ENCODE measurements around the gene FAH. TPM values are rescaled to one million over a fixed set of nuclear protein-coding genes. Genes with fewer than 3 reads are reported as not detected.

The FAH gene
- total and polyA plus RNA-seq, 2 experiments from 2014 or later, result 16.3 to 20.3 TPM

DNA sequence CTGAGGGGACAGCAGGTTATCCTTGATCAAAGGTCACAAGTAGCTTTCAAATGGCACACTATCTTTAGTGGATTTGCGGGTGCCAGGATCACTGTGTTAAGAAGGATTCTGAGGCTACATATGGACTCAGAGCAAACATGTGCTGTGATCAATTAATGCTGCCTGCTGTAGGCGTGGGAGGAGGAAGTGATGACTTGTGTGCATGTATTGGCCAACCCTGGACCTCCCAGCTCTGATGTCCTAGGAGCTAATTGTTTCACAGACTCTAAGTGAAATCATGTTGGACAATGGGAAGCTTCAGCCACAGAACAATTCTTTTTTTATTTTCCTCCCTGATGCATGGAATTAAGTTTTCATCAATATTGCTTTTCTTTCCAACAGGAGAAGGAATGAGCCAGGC lies 24.4 kb downstream of the FAH start:
- no peaks in the 10 kb centered on the region; the same call in 2 of the 3 replicates for H3K9me3 Mint-ChIP-seq
- H3K79me2 ChIP-seq (replicated peaks; ENCODE audit: insufficient read depth), result no peaks in the 10 kb centered on the region
- no peak for ATAC-seq

More for the DNA sequence above, 24.4 kb downstream of the FAH start:
- Histone ChIP-seq H3K27ac (ENCODE audit: low read depth) (no peak overlapping the region), H3K4me2 (no peak overlapping the region), H3K4me1 (ENCODE audit: insufficient read depth) (no peaks in the 10 kb centered on the region), H4K20me1 (replicated peaks; ENCODE audit: insufficient read depth) (no peaks in the 10 kb centered on the region), H3K9me2 (ENCODE audit: insufficient read depth) (no peaks in the 10 kb centered on the region), H3F3A (replicated peaks; ENCODE audit: low read depth) (no peaks in the 10 kb centered on the region), H3K36me3 (ENCODE audit: insufficient read depth) (no peaks in the 10 kb centered on the region; the same call in 1 of the 2 replicates), H3K27me3 (ENCODE audit: insufficient read depth) (no peaks in the 10 kb centered on the region), H2AFZ (no peak overlapping the region), H3K4me3 (no peak overlapping the region)
- Mint-ChIP-seq H3K4me3 (no peak overlapping the region), H3K4me1 (no peaks in the 10 kb centered on the region; the same call in 2 of the 3 replicates), H3K27me3 (ENCODE audit: insufficient read depth, low read depth, poor library complexity) (peaks cover 3% of the 10 kb centered on the region), H3K27ac (no peak overlapping the region), H3K36me3 (ENCODE audit: low read depth) (peaks cover 24% of the 10 kb centered on the region)
- DNase-seq (ENCODE audit: low spot score), result no peak
- no peak for TF ChIP-seq STAT1 (IDR thresholded peaks at IDR 0.05; ENCODE audit: unreplicated experiment)
- TF ChIP-seq, protein P1, sequence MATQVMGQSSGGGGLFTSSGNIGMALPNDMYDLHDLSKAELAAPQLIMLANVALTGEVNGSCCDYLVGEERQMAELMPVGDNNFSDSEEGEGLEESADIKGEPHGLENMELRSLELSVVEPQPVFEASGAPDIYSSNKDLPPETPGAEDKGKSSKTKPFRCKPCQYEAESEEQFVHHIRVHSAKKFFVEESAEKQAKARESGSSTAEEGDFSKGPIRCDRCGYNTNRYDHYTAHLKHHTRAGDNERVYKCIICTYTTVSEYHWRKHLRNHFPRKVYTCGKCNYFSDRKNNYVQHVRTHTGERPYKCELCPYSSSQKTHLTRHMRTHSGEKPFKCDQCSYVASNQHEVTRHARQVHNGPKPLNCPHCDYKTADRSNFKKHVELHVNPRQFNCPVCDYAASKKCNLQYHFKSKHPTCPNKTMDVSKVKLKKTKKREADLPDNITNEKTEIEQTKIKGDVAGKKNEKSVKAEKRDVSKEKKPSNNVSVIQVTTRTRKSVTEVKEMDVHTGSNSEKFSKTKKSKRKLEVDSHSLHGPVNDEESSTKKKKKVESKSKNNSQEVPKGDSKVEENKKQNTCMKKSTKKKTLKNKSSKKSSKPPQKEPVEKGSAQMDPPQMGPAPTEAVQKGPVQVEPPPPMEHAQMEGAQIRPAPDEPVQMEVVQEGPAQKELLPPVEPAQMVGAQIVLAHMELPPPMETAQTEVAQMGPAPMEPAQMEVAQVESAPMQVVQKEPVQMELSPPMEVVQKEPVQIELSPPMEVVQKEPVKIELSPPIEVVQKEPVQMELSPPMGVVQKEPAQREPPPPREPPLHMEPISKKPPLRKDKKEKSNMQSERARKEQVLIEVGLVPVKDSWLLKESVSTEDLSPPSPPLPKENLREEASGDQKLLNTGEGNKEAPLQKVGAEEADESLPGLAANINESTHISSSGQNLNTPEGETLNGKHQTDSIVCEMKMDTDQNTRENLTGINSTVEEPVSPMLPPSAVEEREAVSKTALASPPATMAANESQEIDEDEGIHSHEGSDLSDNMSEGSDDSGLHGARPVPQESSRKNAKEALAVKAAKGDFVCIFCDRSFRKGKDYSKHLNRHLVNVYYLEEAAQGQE (IDR thresholded peaks at IDR 0.05; ENCODE audit: unreplicated experiment), result no peak
- no peak for TF ChIP-seq CREB1 (CRISPR knock-in tag; IDR thresholded peaks at IDR 0.05; ENCODE audit: low read depth)
- TF ChIP-seq ZNF331 (CRISPR knock-in tag; IDR thresholded peaks at IDR 0.05; ENCODE audit: low read depth), result no peak
- TF ChIP-seq, protein P2, sequence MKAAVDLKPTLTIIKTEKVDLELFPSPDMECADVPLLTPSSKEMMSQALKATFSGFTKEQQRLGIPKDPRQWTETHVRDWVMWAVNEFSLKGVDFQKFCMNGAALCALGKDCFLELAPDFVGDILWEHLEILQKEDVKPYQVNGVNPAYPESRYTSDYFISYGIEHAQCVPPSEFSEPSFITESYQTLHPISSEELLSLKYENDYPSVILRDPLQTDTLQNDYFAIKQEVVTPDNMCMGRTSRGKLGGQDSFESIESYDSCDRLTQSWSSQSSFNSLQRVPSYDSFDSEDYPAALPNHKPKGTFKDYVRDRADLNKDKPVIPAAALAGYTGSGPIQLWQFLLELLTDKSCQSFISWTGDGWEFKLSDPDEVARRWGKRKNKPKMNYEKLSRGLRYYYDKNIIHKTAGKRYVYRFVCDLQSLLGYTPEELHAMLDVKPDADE (IDR thresholded peaks at IDR 0.05), result no peak
- TF ChIP-seq JUNB (IDR thresholded peaks at IDR 0.05; ENCODE audit: unreplicated experiment), result no peak
- TF ChIP-seq, protein P3, sequence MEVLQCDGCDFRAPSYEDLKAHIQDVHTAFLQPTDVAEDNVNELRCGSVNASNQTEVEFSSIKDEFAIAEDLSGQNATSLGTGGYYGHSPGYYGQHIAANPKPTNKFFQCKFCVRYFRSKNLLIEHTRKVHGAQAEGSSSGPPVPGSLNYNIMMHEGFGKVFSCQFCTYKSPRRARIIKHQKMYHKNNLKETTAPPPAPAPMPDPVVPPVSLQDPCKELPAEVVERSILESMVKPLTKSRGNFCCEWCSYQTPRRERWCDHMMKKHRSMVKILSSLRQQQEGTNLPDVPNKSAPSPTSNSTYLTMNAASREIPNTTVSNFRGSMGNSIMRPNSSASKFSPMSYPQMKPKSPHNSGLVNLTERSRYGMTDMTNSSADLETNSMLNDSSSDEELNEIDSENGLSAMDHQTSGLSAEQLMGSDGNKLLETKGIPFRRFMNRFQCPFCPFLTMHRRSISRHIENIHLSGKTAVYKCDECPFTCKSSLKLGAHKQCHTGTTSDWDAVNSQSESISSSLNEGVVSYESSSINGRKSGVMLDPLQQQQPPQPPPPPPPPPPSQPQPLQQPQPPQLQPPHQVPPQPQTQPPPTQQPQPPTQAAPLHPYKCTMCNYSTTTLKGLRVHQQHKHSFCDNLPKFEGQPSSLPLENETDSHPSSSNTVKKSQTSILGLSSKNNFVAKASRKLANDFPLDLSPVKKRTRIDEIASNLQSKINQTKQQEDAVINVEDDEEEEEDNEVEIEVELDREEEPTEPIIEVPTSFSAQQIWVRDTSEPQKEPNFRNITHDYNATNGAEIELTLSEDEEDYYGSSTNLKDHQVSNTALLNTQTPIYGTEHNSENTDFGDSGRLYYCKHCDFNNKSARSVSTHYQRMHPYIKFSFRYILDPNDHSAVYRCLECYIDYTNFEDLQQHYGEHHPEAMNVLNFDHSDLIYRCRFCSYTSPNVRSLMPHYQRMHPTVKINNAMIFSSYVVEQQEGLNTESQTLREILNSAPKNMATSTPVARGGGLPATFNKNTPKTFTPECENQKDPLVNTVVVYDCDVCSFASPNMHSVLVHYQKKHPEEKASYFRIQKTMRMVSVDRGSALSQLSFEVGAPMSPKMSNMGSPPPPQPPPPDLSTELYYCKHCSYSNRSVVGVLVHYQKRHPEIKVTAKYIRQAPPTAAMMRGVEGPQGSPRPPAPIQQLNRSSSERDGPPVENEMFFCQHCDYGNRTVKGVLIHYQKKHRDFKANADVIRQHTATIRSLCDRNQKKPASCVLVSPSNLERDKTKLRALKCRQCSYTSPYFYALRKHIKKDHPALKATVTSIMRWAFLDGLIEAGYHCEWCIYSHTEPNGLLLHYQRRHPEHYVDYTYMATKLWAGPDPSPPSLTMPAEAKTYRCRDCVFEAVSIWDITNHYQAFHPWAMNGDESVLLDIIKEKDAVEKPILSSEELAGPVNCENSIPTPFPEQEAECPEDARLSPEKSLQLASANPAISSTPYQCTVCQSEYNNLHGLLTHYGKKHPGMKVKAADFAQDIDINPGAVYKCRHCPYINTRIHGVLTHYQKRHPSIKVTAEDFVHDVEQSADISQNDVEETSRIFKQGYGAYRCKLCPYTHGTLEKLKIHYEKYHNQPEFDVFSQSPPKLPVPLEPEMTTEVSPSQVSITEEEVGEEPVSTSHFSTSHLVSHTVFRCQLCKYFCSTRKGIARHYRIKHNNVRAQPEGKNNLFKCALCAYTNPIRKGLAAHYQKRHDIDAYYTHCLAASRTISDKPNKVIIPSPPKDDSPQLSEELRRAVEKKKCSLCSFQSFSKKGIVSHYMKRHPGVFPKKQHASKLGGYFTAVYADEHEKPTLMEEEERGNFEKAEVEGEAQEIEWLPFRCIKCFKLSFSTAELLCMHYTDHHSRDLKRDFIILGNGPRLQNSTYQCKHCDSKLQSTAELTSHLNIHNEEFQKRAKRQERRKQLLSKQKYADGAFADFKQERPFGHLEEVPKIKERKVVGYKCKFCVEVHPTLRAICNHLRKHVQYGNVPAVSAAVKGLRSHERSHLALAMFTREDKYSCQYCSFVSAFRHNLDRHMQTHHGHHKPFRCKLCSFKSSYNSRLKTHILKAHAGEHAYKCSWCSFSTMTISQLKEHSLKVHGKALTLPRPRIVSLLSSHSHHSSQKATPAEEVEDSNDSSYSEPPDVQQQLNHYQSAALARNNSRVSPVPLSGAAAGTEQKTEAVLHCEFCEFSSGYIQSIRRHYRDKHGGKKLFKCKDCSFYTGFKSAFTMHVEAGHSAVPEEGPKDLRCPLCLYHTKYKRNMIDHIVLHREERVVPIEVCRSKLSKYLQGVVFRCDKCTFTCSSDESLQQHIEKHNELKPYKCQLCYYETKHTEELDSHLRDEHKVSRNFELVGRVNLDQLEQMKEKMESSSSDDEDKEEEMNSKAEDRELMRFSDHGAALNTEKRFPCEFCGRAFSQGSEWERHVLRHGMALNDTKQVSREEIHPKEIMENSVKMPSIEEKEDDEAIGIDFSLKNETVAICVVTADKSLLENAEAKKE (CRISPR knock-in tag; IDR thresholded peaks at IDR 0.05), result no peak
- TF ChIP-seq ZNF114 (CRISPR knock-in tag; IDR thresholded peaks at IDR 0.05), result no peak
- TF ChIP-seq, protein P4, sequence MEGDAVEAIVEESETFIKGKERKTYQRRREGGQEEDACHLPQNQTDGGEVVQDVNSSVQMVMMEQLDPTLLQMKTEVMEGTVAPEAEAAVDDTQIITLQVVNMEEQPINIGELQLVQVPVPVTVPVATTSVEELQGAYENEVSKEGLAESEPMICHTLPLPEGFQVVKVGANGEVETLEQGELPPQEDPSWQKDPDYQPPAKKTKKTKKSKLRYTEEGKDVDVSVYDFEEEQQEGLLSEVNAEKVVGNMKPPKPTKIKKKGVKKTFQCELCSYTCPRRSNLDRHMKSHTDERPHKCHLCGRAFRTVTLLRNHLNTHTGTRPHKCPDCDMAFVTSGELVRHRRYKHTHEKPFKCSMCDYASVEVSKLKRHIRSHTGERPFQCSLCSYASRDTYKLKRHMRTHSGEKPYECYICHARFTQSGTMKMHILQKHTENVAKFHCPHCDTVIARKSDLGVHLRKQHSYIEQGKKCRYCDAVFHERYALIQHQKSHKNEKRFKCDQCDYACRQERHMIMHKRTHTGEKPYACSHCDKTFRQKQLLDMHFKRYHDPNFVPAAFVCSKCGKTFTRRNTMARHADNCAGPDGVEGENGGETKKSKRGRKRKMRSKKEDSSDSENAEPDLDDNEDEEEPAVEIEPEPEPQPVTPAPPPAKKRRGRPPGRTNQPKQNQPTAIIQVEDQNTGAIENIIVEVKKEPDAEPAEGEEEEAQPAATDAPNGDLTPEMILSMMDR (conservative IDR thresholded peaks at IDR 0.05; ENCODE audit: low read depth in 2 of 2), result no peak
- no peak for TF ChIP-seq POLR2AphosphoS5 (IDR thresholded peaks at IDR 0.05; ENCODE audit: low read depth)
- no peak for TF ChIP-seq EZH2 (IDR thresholded peaks at IDR 0.05; ENCODE audit: low read depth, unreplicated experiment)
- TF ChIP-seq EZH2phosphoT487 (IDR thresholded peaks at IDR 0.05; ENCODE audit: unreplicated experiment), result no peak
- TF ChIP-seq NANOG (IDR thresholded peaks at IDR 0.05; ENCODE audit: borderline replicate concordance), result no peak
